ENCODE measurements around the gene PDIA6.

Gene PDIA6

DNA sequence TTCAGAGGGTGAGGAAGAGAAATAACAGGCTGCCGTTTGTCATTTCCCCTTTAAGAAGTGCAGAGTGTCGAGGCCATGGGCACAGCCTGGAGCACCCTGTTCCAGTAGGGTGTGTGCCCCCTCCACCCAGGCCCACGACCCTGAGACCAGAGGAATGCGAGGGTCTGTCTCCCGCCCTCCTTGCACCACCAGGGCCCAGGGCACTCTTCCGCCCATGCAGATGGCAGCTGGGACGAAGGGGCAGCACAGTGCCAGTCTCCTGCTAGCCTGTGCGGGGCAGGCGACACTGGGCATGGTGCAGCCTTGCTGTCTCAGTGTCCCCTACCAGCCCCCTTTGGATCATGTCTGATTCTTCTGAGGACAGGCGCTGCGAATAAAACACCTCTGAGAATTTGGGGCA is 15.8 kb upstream of the PDIA6 start:
- no peak for DNase-seq (ENCODE audit: low read depth)
- no peak overlapping the region for H3K4me3 ChIP-seq (ENCODE audit: low read depth, low read length)
- TF ChIP-seq, protein P1, sequence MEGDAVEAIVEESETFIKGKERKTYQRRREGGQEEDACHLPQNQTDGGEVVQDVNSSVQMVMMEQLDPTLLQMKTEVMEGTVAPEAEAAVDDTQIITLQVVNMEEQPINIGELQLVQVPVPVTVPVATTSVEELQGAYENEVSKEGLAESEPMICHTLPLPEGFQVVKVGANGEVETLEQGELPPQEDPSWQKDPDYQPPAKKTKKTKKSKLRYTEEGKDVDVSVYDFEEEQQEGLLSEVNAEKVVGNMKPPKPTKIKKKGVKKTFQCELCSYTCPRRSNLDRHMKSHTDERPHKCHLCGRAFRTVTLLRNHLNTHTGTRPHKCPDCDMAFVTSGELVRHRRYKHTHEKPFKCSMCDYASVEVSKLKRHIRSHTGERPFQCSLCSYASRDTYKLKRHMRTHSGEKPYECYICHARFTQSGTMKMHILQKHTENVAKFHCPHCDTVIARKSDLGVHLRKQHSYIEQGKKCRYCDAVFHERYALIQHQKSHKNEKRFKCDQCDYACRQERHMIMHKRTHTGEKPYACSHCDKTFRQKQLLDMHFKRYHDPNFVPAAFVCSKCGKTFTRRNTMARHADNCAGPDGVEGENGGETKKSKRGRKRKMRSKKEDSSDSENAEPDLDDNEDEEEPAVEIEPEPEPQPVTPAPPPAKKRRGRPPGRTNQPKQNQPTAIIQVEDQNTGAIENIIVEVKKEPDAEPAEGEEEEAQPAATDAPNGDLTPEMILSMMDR (IDR thresholded peaks at IDR 0.05; ENCODE audit: control insufficient read depth, extremely low read depth, insufficient read depth) = no peak

DNA sequence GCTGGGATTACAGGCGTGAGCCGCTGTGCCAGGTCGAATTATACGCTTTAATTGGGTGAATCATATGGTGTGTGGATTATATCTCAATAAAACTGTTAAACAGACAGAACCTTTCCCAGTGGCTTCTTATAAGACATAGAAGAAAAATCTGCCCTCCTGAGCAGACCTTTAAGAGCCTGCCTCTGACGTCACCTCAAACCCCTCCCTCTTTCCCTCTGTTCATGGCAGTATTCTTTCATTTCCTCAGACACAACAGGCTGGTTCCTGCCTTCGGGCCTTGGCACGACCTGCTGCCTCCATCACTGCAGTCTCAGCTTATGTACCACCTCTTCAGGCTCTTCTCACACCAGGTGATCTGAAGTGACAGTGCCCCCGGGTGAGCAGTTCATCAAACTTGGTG is 14.0 kb upstream of the PDIA6 start:
- no peak overlapping the region for H3K4me3 ChIP-seq (ENCODE audit: low read depth, low read length)
- no peak for DNase-seq (ENCODE audit: low read depth)
- TF ChIP-seq, protein P1 (IDR thresholded peaks at IDR 0.05; ENCODE audit: control insufficient read depth, extremely low read depth, insufficient read depth) = no peak

DNA sequence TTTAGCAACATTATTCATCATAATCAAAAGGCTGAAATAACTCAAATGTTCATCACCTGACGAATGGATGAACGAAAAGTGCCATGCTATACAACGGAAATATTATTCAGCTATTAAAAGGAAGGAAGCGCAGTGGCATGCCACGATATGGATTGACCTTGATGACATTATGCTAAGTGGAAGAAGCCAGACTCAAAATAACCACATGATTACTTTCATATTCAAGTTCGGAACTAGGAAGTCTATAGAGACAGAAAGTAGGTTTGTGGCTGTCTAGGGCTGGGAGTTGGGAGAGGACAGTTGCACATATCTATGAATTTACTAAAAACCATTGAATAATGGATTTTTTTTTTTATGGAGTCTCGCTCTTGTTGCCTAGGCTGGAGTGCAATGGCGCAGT is 13.4 kb upstream of the PDIA6 start:
- no peak overlapping the region for H3K4me3 ChIP-seq (ENCODE audit: low read depth, low read length)
- DNase-seq (ENCODE audit: low read depth) = no peak
- TF ChIP-seq, protein P1 (IDR thresholded peaks at IDR 0.05; ENCODE audit: control insufficient read depth, extremely low read depth, insufficient read depth) = no peak

DNA sequence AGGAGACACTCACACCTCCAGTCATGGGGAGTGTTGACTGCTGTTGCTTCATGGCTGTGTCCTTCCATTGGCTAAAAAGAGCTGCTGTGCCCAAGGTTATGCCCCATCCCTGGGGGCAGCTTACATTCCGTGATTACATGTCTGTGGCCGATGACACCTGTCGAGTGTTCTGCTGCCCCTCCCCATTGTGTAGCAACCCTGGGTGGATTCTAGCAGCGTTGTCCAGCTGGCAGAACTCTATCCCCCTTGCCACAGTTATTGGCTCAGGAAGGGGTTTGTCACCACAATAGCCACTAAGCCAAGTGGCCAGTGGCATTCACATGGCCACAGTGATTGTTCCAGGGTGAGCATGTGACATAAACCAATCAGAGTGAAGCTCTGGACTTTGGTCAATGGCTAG is 11.6 kb upstream of the PDIA6 start:
- no peak overlapping the region for H3K4me3 ChIP-seq (ENCODE audit: low read depth, low read length)
- no peak for DNase-seq (ENCODE audit: low read depth)
- TF ChIP-seq, protein P1 (IDR thresholded peaks at IDR 0.05; ENCODE audit: control insufficient read depth, extremely low read depth, insufficient read depth) = no peak

DNA sequence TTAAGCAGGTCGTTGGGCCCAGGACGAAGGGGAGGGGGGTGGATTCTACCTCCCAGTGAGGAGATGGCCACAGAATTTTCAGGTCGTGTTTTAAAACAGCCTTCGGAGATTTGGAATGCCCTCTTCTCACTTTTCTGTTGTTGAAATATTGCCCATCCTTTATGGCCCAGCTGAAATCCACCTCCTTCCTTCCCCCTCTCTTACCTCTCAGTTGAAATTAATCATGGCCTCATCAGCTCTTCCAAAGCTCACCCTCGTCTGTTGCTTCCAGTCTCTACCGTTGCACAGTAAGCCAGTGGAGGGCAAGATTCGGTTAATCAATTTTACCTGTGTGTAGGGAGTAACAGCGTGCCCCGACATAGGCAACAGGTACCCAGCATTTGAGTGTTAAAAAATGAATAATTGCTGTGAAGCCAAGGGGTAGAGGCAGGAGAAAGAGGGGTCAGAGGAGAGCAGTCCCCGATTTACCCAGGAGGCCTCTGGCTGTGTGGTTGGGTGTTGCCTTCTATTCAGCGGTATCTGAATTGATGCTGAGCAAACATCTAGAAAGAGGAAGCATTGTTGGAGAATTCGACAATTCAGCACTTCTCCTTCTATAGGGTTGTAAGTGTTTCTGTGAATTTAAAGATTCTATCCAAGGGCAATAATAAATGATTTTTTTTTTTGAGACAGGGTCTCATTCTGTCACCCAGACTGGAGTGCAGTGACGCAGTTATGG is 8.6 kb upstream of the PDIA6 start:
- no peak overlapping the region for H3K4me3 ChIP-seq (ENCODE audit: low read depth, low read length)
- DNase-seq (ENCODE audit: low read depth) = no peak
- TF ChIP-seq, protein P1 (IDR thresholded peaks at IDR 0.05; ENCODE audit: control insufficient read depth, extremely low read depth, insufficient read depth) = no peak

DNA sequence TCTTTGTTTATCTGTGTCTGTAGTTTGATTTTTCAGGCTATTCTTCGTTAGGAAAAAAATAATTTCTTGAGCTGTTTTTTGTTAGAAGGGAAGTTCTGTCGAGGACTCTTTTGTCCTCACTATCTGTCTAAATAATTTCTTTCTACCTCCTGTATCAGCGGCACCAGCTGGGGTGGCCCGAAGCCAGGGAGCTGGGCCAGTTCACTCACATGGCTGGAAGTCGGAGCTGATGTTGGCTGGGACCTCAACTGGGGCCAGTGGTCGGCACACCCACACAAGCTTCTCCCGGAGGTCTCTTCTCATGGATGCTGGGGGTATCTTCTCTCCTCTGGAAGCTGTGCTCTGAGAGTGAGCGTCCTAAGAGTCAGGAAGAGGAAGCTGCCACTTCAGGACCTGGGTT is 8.0 kb upstream of the PDIA6 start:
- H3K4me3 ChIP-seq (ENCODE audit: low read depth, low read length) = no peak overlapping the region
- TF ChIP-seq, protein P1 (IDR thresholded peaks at IDR 0.05; ENCODE audit: control insufficient read depth, extremely low read depth, insufficient read depth) = no peak
- no peak for DNase-seq (ENCODE audit: low read depth)

DNA sequence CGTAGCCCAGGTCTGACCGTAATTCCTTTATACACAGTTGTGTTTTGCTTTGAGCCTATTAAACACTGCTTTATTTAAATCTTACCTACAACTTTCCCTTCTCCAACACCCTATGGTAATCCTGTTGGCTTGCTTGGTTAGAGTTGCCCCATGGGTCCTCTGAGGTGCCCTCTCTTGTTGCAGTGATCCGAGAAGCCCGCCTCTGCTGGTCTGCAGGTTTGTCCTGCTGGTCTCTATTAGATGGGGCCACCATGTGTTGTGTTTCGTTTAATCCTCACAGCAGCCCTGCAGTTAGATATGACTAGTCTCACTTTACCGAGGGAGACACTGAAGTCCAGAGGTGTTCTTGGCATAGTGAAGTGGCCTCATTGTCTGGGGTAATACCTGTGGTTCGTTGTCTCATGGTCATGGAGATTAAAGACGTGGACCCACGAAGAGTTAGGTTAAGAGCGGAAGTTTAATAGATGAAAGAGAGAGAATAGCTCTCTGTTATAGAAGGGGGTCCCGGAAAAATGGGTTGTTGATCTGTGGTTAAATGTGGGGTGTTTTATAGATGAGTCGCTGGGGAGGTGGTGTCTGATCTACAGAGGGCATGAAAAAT is 7.2 kb upstream of the PDIA6 start:
- no peak for DNase-seq (ENCODE audit: low read depth)
- TF ChIP-seq, protein P1 (IDR thresholded peaks at IDR 0.05; ENCODE audit: control insufficient read depth, extremely low read depth, insufficient read depth) = no peak
- H3K4me3 ChIP-seq (ENCODE audit: low read depth, low read length) = no peak overlapping the region

Data from LNCaP clone FGC (cell line).